C4-2B (cell line): ENCODE results near the gene NPAS1.

Experiments used
- ZFX ChIP-seq: fragments of 450-650 bp; IDR thresholded peaks from 2 replicates; pipeline ENCODE4 v1.6.1; 2017
- TF ChIP-seq, protein P1 (sequence below): fragments of 450-650 bp; conservative IDR thresholded peaks from 2 replicates; pipeline ENCODE4 v1.5.1; 2017; ENCODE audit warnings: mild to moderate bottlenecking

DNA sequence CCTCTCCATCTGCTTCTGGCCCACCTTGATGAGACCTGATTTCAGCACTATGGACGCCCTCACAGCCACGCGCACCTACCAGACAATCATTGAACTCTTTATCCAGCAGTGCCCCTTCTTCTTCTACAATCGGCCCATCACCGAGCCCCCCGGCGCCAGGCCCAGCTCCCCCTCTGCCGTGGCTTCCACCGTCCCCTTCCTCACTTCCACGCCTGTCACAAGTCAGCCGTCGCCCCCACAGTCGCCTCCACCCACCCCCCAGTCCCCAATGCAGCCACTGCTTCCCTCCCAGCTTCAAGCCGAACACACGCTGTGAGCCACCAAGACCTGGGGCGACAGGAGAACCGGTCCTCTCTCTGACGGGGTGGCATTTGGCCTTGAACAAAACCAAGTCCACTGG lies 19.3 kb upstream of the NPAS1 start:
- TF ChIP-seq, protein P1, sequence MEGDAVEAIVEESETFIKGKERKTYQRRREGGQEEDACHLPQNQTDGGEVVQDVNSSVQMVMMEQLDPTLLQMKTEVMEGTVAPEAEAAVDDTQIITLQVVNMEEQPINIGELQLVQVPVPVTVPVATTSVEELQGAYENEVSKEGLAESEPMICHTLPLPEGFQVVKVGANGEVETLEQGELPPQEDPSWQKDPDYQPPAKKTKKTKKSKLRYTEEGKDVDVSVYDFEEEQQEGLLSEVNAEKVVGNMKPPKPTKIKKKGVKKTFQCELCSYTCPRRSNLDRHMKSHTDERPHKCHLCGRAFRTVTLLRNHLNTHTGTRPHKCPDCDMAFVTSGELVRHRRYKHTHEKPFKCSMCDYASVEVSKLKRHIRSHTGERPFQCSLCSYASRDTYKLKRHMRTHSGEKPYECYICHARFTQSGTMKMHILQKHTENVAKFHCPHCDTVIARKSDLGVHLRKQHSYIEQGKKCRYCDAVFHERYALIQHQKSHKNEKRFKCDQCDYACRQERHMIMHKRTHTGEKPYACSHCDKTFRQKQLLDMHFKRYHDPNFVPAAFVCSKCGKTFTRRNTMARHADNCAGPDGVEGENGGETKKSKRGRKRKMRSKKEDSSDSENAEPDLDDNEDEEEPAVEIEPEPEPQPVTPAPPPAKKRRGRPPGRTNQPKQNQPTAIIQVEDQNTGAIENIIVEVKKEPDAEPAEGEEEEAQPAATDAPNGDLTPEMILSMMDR = no peak
- no peak for TF ChIP-seq ZFX
